Caco-2 (cell line): ENCODE measurements around the gene UCP3. TPM values are rescaled to one million over a fixed set of nuclear protein-coding genes. Genes with fewer than 3 reads are reported as not detected.

Source experiments
- BruUV-seq: library from RNA; stranded (reverse); fragments of 400-500 nt; replicated peaks from 2 replicates; lab custom pipeline; 2021; lab: Mats Ljungman, UMichigan
- CTCF ChIA-PET: fragments of 300-600 bp; sonication (Branson Sonifier 250); formaldehyde crosslinking; loops from one replicate; lab custom pipeline; 2022; ENCODE audit warnings: antibody characterized with exemption; lab: Charles Lee
- POLR2A ChIA-PET: fragments of 300-600 bp; sonication (Branson Sonifier 250); formaldehyde crosslinking; loops from one replicate; lab custom pipeline; 2022; ENCODE audit warnings: antibody characterized with exemption; lab: Charles Lee
- DNase-seq, 2 experiments: peaks; one replicate each; pipeline versions ENCODE4 v3.0.0 to v3.0.0-alpha.2; 2020 to 2022
- H3K27me3 ChIP-seq: replicated peaks from 2 replicates; pipeline ENCODE4 v1.6.0; 2011; ENCODE audit warnings: low read length; ENCODE audit not compliant: control insufficient read depth, insufficient read depth
- H3K36me3 ChIP-seq: 2 replicates; pipeline ENCODE4 v1.5.1; 2011; ENCODE audit warnings: low read length; ENCODE audit not compliant: control insufficient read depth, insufficient read depth
- H3K4me1 ChIP-seq: fragments of 250-450 bp; sonication (Bioruptor Pico); 2 replicates; pipeline ENCODE4 v1.5.1; 2020; ENCODE audit warnings: mild to moderate bottlenecking
- H3K4me3 ChIP-seq: 2 replicates; pipeline ENCODE4 v1.5.1; 2011; ENCODE audit warnings: low read depth, mild to moderate bottlenecking, control low read depth, low read length
- H3K9me3 ChIP-seq: fragments of 250-450 bp; sonication (Bioruptor Pico); 2 replicates; pipeline ENCODE4 v1.5.1; 2020; ENCODE audit warnings: mild to moderate bottlenecking, moderate library complexity
- H3K27ac Mint-ChIP-seq: one replicate; pipeline ENCODE4 v1.8.0; 2022; ENCODE audit warnings: mixed read lengths; ENCODE audit not compliant: unreplicated experiment
- H3K27me3 Mint-ChIP-seq: one replicate; pipeline ENCODE4 v1.8.0; 2022; ENCODE audit warnings: mixed read lengths; ENCODE audit not compliant: insufficient read depth, unreplicated experiment
- H3K36me3 Mint-ChIP-seq: one replicate; pipeline ENCODE4 v1.8.0; 2022; ENCODE audit warnings: mild to moderate bottlenecking, mixed read lengths; ENCODE audit not compliant: insufficient read depth, unreplicated experiment
- H3K4me1 Mint-ChIP-seq: one replicate; pipeline ENCODE4 v1.8.0; 2022; ENCODE audit warnings: low read depth, mixed read lengths; ENCODE audit not compliant: unreplicated experiment
- H3K4me3 Mint-ChIP-seq: one replicate; pipeline ENCODE4 v1.8.0; 2022; ENCODE audit warnings: mild to moderate bottlenecking, moderate library complexity, mixed read lengths; ENCODE audit not compliant: unreplicated experiment
- H3K9me3 Mint-ChIP-seq: one replicate; pipeline ENCODE4 v1.8.0; 2022; ENCODE audit warnings: mixed read lengths; ENCODE audit not compliant: unreplicated experiment
- intact Hi-C: fragments of 100-400 bp; cut with micrococcal nuclease; formaldehyde crosslinking; loops from one replicate; pipeline ENCODE4 v1.10.0; 2022; ENCODE audit not compliant: unreplicated experiment
- total RNA-seq: library from RNA; stranded (reverse); gene quantifications from 2 replicates; pipeline ENCODE4 v1.2.3, GENCODE V29; 2022
- TF ChIP-seq, protein P1 (sequence below), 2 experiments: fragments of 200-600 bp in 1 of 2; IDR thresholded peaks; 1 replicate in 1 of 2; 2 replicates in 1 of 2; pipeline versions ENCODE4 v1.5.1 to v1.8.0; 2011 to 2022; ENCODE audit warnings: antibody characterized with exemption in 1 of 2, control low read depth in 1 of 2, inconsistent platforms in 1 of 2, low read depth in 1 of 2, low read length in 1 of 2, mild to moderate bottlenecking in 1 of 2, moderate library complexity in 1 of 2; ENCODE audit not compliant: insufficient read depth in 1 of 2, severe bottlenecking in 1 of 2, unreplicated experiment in 1 of 2

Gene UCP3
- total RNA-seq, 1 experiment from 2014 or later: 1.2 TPM

DNA sequence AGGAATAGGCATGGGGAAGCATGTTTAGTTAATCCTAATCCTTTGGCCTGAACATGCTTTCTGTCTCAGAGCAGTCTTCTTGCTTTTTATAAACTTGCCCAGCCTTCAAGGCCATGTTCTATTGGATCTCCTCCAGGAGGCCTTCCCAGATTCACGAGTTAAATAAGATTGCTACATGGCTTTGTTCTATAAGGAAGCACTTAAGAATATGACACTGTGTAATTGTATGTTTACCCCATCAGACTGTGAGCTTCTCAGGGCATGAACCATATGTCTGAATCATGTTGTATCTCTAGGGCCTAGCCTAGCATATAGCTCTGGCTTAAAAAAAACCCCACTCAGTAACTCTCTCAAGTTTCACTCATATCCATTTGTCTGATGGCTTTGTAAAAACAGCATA is 26.4 kb upstream of the UCP3 start:
- no peak for DNase-seq
- intact Hi-C loops: no loop called here
- TF ChIP-seq, protein P1, sequence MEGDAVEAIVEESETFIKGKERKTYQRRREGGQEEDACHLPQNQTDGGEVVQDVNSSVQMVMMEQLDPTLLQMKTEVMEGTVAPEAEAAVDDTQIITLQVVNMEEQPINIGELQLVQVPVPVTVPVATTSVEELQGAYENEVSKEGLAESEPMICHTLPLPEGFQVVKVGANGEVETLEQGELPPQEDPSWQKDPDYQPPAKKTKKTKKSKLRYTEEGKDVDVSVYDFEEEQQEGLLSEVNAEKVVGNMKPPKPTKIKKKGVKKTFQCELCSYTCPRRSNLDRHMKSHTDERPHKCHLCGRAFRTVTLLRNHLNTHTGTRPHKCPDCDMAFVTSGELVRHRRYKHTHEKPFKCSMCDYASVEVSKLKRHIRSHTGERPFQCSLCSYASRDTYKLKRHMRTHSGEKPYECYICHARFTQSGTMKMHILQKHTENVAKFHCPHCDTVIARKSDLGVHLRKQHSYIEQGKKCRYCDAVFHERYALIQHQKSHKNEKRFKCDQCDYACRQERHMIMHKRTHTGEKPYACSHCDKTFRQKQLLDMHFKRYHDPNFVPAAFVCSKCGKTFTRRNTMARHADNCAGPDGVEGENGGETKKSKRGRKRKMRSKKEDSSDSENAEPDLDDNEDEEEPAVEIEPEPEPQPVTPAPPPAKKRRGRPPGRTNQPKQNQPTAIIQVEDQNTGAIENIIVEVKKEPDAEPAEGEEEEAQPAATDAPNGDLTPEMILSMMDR (IDR thresholded peaks at IDR 0.05; ENCODE audit: insufficient read depth in 1 of 2, low read depth in 1 of 2, low read length in 1 of 2, severe bottlenecking in 1 of 2, unreplicated experiment in 1 of 2): no peak
- peaks cover 7% of the 10 kb centered on the region for H3K36me3 Mint-ChIP-seq
- BruUV-seq: no TSS peak
- POLR2A ChIA-PET: no interaction called here
- CTCF ChIA-PET: no interaction called here
- no peak overlapping the region for H3K4me3 ChIP-seq
- H3K9me3 Mint-ChIP-seq: no peaks in the 10 kb centered on the region
- H3K27ac Mint-ChIP-seq: no peak overlapping the region
- H3K36me3 ChIP-seq: no peaks in the 10 kb centered on the region; the same call in 1 of the 2 replicates
- H3K27me3 ChIP-seq: no peaks in the 10 kb centered on the region
- H3K4me1 Mint-ChIP-seq: no peaks in the 10 kb centered on the region
- no peaks in the 10 kb centered on the region for H3K4me1 ChIP-seq
- H3K4me3 Mint-ChIP-seq: no peak overlapping the region
- no peaks in the 10 kb centered on the region for H3K27me3 Mint-ChIP-seq
- no peaks in the 10 kb centered on the region for H3K9me3 ChIP-seq

DNA sequence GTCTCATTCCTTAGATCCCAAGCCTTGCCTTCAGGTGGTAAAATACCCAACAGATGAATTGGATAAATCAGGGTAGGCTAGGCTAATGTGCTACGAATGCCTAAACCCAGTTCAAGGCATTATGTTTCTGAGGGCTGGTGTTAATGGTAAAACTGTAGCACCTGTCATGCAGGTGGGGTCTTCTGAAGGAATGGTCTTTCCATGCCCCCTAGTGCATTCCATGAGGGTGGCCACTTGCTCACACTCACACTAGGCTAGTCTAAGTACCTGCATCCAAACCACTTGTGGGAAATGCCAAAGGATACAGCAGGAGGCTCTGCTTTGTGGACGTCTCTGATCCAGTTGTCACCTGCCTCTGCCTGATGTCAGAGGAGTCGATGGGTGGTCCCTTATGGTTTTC is 24.2 kb upstream of the UCP3 start:
- peaks cover 7% of the 10 kb centered on the region for H3K36me3 Mint-ChIP-seq
- Histone ChIP-seq H3K4me3 (no peak overlapping the region), H3K36me3 (no peaks in the 10 kb centered on the region; the same call in 1 of the 2 replicates), H3K27me3 (no peaks in the 10 kb centered on the region), H3K4me1 (no peaks in the 10 kb centered on the region), H3K9me3 (no peaks in the 10 kb centered on the region)
- H3K9me3 Mint-ChIP-seq: no peaks in the 10 kb centered on the region
- TF ChIP-seq, protein P1 (IDR thresholded peaks at IDR 0.05; ENCODE audit: insufficient read depth in 1 of 2, low read depth in 1 of 2, low read length in 1 of 2, severe bottlenecking in 1 of 2, unreplicated experiment in 1 of 2): peak in 1 of 2 experiments; percentile 13
- ChIA-PET POLR2A (no interaction called here), CTCF (interaction anchor here (0.6 kb wide), 1 partner anchor 137 kb away, joined by 3 read pairs; no protein-coding TSS in a partner anchor)
- BruUV-seq: no TSS peak
- no peaks in the 10 kb centered on the region for H3K4me1 Mint-ChIP-seq
- H3K27ac Mint-ChIP-seq: no peak overlapping the region
- H3K4me3 Mint-ChIP-seq: no peak overlapping the region
- no peak for DNase-seq
- no peaks in the 10 kb centered on the region for H3K27me3 Mint-ChIP-seq
- intact Hi-C loops: no loop called here

DNA sequence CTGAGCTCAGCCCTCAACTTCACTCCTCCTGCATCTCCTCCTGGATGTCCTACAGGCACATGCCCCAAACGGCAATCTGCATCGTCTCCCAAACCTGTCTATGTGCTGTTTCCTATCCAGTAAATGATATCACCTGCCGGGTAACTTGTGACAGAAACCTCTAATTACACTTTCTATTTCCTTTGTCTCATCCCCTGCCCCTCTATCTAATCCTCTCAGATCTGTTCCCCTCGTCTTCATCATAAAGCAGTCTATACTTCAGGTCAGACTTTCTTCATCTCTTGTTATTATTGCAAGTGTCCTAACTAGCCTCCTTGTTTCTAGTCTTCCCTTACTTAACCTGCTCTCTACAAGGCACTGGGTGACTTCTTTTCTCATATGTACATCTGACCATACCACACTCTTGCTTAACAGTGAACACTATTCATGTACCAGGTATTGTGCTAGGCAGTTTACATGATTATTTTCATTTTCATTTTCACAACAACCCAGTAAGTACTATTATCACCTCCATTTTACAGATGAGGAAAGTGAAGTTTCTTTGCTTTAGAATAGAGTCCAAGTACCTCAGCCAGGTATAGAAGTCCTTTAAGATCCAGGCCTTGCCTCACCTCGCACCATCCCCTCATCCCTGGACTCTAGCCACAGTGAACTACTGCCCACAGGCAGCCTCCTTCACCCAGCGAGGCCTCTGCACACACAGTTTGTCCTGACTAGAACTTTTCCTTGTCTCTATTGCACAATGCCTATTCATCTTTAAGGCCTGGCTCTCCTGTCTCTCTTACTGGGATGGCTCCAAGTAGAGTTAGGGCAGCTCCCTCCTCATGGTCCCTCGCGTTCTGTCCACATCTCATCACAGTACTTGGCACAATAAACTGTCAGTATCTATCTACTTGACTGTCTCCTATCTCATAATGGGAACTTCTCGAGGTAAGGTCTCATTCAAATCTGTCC is 22.1 kb upstream of the UCP3 start:
- no peak overlapping the region for H3K27ac Mint-ChIP-seq
- POLR2A ChIA-PET: no interaction called here

More for the DNA sequence above, 22.1 kb upstream of the UCP3 start:
- no peaks in the 10 kb centered on the region for H3K9me3 ChIP-seq
- no TSS peak for BruUV-seq
- Mint-ChIP-seq H3K36me3 (peaks cover 4% of the 10 kb centered on the region), H3K4me3 (no peak overlapping the region), H3K4me1 (no peaks in the 10 kb centered on the region), H3K9me3 (no peaks in the 10 kb centered on the region), H3K27me3 (no peaks in the 10 kb centered on the region)
- CTCF ChIA-PET: no interaction called here
- DNase-seq: no peak
- intact Hi-C loops: no loop called here
- no peaks in the 10 kb centered on the region for H3K27me3 ChIP-seq
- H3K4me1 ChIP-seq: no peaks in the 10 kb centered on the region; the same call in 1 of the 2 replicates
- H3K4me3 ChIP-seq: no peak overlapping the region
- no peaks in the 10 kb centered on the region; the same call in 1 of the 2 replicates for H3K36me3 ChIP-seq
- TF ChIP-seq, protein P1 (IDR thresholded peaks at IDR 0.05; ENCODE audit: insufficient read depth in 1 of 2, low read depth in 1 of 2, low read length in 1 of 2, severe bottlenecking in 1 of 2, unreplicated experiment in 1 of 2): no peak
